GM12892 (cell line): ENCODE results near the gene FBXL17.
A peak's percentile ranks its signal among the peaks of the same experiment; 100 is the strongest.

ENCODE experiments used
- DNase-seq: peaks from one replicate; pipeline ENCODE4 v3.0.0; 2011; ENCODE audit not compliant: insufficient read length
- FAIRE-seq: peaks from 2 replicates; lab custom pipeline; 2011; peaks lifted over from hg19 to GRCh38; lab: Jason Lieb, UNC
- POLR2A ChIP-seq: IDR thresholded peaks from 2 replicates; pipeline ENCODE4 v1.6.1; 2011; ENCODE audit warnings: low read depth, low read length, control low read depth
- POLR2AphosphoS5 ChIP-seq: IDR thresholded peaks from 2 replicates; pipeline ENCODE4 v1.6.1; 2011; ENCODE audit warnings: low read depth, low read length, control low read depth
- TAF1 ChIP-seq: IDR thresholded peaks from 2 replicates; pipeline ENCODE4 v1.6.1; 2011; ENCODE audit warnings: low read depth, mild to moderate bottlenecking, control low read depth, low read length, borderline replicate concordance

Gene FBXL17

DNA sequence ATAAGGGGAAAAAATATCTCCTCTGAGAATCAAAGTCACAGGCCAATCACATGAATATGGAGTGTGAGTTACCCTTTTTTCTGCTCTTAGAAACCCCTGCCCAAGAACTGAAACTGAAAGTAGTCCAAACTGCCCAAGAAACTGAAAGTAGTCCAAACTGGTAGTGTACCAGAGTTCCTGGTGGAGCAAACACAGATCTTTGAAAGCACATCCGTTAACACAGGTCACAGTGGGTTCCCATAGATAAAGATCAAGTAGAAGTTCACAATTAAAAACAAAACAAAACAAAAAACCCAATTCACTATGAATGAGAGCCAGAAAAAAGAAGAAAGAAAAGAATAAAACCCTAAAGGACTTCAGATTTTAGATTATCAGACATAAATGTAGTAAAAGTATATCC is 378.7 kb downstream of the FBXL17 start:
- TF ChIP-seq POLR2A (no peak), TAF1 (no peak), POLR2AphosphoS5 (no peak)
- DNase-seq: peak; percentile 6
- FAIRE-seq: no peak

DNA sequence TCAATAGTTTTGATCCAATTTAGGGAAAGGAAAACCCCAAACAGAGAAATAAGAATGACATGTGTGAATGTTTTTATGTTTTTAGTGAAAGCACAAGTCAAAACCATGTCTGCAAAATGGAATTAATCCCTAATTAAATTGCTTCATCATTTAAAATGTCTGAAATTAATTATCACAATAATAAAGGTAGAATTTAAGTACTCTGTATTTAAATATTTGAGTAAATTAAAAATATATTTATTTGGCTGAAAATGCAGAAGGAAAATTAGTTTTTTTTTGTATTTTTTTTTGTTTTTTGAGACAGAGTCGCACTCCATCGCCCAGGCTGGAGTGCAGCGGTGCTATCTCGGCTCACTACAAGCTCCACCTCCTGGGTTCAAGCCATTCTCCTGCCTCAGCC is 380.7 kb downstream of the FBXL17 start:
- TF ChIP-seq POLR2A (no peak), POLR2AphosphoS5 (no peak), TAF1 (no peak)
- FAIRE-seq: no peak
- no peak for DNase-seq

DNA sequence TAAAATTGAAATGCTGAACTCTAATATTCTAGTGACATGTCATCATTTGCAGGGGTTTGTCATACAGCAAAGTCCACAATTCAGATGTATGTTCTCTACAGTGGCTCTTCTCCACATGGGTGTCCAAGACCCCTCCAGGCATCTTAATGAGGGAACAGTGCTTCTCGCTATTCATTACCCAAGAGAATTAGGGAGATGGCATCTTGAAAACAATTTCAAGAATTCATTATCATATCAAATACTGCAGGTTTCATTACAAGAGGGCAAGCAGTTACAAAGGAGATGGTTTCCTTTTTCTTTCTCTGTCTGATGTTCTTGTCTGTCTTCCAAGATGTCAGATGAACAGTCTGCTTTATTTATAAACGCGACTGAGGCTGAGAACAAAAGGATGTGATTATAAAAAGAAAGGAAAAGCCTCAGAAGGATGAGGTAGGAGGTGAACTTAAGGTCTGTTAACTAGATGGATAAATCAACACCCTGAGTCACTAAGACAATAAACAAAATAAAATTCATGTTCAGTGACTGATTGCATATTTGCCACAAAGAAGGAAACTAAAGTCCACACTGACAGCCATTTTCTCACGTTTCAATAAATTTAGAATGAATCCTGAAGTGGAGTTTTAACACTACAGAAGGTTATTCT is 384.4 kb downstream of the FBXL17 start:
- FAIRE-seq (no peak), DNase-seq (no peak)
- TF ChIP-seq POLR2AphosphoS5 (no peak), POLR2A (no peak), TAF1 (no peak)

DNA sequence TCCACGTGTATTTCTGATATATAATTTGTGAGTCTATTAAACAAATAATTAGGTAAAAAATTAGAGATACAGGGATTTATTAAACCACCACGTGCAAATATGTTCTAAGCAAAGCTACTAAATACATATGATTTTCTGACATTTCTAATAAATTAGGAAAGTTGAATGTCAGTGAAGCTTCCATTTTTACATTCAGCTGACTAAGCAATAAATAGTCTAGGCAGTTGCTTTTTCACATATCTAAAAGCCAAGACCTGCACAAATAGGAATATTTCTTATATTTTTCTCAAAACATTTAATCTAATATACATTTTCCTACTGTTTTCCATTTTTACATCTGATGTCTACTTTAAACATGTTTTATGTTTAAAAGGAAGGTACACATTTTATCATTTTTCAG is 388.6 kb downstream of the FBXL17 start:
- TF ChIP-seq POLR2AphosphoS5 (no peak), POLR2A (no peak), TAF1 (no peak)
- FAIRE-seq: no peak

DNA sequence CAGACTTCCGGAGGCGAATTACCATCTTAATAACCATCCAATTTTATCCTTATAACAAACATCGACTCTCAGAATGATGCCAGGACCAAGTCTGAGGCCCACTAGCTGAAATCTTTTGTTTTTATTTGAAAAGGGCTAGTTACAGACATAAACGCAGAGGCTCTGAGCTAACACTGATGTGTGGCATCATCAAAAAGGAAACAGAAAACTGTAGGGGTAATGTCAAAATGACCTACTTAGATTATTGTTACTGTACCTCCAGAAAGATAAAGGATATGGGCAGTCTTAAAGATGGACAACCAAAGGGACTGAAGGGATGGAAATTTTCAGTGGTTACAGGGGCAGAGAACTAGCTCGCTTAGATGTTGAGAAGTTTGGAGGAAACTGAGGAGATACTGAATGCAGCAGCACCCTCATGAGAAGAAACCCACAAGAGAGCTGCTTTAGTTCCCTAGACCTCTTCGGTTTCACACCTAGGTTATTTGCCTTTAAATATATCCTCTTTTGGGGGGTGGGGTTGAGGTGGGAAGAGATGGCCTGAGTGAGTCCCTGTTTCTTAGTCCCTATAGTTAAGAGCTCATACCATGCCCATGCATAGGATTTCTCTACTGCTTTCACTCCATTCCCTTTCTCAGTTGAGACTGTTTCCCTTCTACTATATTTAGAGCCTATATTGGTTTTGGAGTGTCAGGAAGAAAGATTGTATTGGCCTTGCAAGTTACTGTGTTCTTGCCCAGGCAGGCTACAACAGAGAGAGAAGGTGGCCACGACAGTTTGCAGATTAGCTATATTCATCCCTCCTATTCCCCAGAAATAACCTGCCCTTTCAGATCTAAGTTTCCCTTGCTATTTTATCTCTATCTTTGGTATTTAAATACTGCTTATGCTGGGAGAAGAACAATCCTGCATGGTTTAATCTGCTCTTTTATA is 390.8 kb downstream of the FBXL17 start:
- DNase-seq (no peak), FAIRE-seq (no peak)
- TF ChIP-seq POLR2AphosphoS5: no peak
- TF ChIP-seq POLR2A: no peak
- no peak for TF ChIP-seq TAF1

More for the DNA sequence above, 388.6 kb downstream of the FBXL17 start:
- DNase-seq: no peak

DNA sequence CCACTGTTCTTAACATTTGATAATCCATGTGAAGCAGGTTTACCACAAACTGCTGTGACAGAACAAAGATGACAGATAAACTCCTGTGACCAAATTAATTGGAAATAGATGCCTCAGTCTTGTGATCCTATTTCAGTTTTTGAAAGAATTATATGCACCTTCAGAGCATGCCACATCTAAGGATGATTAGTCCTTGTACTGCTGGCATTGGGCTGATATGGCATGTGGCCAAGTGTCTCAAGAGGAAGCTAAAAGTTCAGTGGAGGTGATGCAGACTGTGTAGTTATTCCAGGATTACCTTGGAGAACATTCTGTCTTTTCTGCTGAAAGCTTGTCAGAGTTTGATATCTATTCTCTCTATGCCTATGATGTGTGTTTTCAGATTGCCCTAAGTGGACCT is 396.8 kb downstream of the FBXL17 start:
- FAIRE-seq: no peak
- DNase-seq: no peak
- TF ChIP-seq TAF1 (no peak), POLR2AphosphoS5 (no peak), POLR2A (no peak)

DNA sequence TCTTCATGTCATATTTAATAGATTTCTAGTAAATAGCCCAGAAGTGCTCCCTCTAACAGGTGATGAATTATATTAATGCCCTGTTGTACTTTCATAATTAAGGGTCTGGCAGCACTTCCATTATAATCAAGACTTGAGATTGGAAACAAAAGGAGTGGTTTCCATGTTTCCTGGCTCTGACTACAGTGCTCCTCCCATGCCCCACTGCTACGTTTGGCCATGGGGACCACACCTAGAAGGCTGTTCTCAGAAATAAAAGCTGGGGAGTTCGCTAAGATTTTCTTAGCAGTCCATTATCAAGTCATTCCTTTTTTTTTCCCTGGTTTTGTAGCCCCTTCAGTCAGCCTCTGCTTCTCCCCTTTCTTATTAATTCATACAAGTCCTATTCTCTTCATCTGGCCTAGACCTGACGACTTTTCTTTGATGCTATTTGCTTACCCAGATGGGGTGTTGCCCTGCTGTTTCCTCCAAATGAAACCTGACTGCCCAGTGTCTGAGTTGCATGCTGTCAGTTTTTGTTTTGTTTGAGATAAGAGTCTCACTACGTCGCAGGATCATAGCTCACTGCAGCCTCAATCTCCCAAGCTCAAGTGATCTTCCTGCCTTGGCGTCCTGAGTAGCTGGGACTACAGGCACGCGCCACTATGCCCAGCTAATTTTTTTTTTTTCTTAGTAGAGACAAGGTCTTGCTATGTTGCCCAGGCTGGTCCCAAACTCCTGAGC is 399.0 kb downstream of the FBXL17 start:
- no peak for DNase-seq
- no peak for TF ChIP-seq TAF1
- TF ChIP-seq POLR2AphosphoS5: no peak
- TF ChIP-seq POLR2A: no peak
- FAIRE-seq: no peak

DNA sequence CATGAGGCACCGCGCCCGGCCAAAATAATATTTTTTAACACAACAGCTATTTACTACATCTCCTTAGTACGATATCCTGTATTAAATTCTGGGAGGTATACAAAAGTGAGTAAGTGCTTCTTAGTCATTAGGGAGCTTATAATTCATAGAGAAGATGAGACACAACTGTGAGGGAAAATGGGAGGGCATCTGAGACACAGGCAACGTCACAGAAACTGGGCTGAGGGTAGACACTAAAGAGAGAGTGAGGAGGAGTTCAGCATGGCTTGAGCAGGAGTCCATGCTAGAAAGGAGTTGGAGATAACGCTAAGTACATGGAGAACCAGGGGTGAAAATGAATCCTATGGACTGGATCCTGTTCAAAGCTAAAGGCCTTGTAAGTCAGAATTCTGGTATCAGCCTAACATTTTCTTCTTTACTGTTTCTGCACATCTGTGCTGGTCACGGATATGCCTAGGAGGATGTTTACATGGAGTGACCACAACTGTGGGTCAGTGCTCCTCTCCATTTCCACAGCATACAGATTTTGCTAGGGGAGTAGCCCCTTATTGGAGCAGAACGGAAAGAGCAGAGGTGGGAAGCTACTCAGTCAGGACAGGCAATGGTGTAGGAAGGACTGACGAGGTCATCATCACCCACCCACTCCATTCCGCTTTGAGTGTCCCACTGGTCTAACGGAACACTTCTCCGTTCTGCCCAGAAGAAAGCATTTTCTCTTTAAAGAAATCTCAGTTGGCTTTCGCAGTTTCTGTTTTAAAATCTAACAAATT is 400.8 kb downstream of the FBXL17 start:
- FAIRE-seq (no peak), DNase-seq (no peak)
- no peak for TF ChIP-seq TAF1
- TF ChIP-seq POLR2A: no peak
- TF ChIP-seq POLR2AphosphoS5: no peak

DNA sequence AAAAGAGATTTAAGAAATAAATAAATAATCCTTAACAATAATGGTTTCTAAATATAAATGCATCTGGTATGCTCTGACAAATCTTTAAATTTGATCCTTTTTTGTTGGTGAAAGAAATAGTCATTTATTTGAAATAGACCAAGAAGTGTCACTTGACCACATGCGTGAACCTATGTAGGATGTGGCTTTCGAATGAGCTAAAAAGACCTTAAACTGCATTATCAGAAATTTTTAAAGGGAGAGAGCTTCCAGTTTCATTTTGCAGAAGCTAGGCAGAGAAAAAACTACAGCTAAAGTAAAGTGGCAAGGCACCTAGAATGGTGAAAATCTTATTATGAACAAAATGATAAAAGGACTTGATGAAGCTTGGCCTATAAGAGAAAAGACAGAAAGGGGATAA is 402.0 kb downstream of the FBXL17 start:
- no peak for TF ChIP-seq TAF1
- TF ChIP-seq POLR2A: no peak
- no peak for TF ChIP-seq POLR2AphosphoS5
- no peak for DNase-seq
- FAIRE-seq: no peak

DNA sequence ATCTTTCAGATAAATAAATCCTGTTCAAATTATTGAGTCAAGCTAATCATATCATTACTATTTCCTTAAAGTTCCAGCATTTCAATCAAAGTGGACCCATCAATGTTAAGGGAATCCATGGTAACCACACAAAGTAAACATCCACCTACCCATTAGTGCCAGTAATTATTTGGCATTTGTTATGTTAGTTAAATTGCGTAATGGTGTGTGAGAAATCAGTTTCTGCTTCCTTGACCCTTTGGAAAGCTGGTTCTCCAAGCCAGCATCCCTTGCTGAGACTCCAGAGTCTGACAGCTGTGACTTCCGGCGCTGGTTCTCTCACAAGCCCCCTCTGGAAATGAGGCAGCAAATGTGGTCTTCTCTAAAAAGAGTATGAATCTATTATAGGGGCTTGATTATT is 402.6 kb downstream of the FBXL17 start:
- no peak for DNase-seq
- TF ChIP-seq POLR2AphosphoS5 (no peak), POLR2A (no peak), TAF1 (no peak)
- FAIRE-seq: no peak

DNA sequence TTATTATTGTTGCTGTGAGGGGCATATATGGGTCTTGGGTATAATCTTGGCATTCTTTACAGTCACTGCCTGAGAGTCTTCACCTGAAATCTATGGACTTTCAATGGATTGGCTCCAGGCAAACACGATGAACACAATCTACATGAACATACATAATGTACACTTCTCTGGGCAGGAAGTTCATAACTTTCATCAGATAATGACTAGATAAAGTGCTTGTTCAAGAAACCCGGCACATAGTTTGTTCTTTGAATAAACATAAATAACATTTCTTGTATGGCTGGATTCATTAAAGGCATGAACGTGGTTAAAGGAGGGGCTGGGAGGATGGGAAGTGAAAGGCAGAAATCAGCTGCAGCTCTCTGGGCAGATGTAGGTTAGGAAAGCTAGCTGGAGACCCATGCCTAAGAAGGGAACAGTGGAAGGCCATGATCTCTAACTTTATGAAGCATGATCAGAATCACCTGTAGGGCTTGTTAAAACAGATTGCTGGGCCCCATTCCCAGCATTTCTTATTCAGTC is 404.3 kb downstream of the FBXL17 start:
- DNase-seq (no peak), FAIRE-seq (no peak)
- TF ChIP-seq POLR2AphosphoS5 (no peak), POLR2A (no peak), TAF1 (no peak)

DNA sequence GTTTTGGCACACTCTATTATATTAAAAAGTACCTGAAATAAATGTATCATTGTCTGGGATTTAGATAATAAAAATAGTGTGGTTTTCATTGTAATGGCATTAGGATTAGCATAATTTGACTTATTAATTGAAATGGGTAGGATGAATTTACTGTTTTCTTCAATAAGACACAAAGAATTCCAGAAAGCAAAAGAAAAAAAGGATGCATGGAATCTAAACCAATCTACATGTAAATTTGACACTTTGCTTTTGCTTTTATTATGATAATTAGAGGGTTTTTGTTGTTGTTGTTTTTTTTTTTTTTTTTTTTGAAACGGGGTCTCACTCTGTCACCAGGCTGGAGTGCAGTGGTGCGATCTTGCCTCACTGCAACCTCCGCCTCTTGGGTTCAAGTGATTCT is 406.3 kb downstream of the FBXL17 start:
- no peak for DNase-seq
- TF ChIP-seq POLR2A: no peak
- no peak for TF ChIP-seq TAF1
- TF ChIP-seq POLR2AphosphoS5: no peak
- no peak for FAIRE-seq
